Measurements from ENCODE around the gene TRABD2B.

DNA sequence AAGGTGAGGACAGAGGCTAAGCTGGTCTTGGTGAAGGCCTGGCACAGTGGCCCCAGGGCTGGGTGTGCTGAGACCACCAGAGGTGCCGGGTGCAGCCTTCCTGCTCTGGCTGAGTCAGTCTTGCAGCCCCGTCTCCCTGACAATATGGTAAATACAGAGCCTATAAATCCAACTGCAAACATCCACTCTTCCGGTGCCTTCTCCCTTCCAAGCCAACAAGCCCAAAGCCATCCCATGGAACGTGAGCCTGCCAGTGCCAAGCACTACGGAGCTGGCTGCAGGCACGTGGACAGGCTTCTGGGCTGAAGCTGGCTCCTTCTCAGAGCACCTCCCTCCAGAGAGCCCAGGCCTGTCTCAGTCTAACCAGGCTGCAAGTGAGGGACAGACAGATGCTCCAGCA, 70.0 kb downstream of the TRABD2B start:
- TF ChIP-seq, protein P1, sequence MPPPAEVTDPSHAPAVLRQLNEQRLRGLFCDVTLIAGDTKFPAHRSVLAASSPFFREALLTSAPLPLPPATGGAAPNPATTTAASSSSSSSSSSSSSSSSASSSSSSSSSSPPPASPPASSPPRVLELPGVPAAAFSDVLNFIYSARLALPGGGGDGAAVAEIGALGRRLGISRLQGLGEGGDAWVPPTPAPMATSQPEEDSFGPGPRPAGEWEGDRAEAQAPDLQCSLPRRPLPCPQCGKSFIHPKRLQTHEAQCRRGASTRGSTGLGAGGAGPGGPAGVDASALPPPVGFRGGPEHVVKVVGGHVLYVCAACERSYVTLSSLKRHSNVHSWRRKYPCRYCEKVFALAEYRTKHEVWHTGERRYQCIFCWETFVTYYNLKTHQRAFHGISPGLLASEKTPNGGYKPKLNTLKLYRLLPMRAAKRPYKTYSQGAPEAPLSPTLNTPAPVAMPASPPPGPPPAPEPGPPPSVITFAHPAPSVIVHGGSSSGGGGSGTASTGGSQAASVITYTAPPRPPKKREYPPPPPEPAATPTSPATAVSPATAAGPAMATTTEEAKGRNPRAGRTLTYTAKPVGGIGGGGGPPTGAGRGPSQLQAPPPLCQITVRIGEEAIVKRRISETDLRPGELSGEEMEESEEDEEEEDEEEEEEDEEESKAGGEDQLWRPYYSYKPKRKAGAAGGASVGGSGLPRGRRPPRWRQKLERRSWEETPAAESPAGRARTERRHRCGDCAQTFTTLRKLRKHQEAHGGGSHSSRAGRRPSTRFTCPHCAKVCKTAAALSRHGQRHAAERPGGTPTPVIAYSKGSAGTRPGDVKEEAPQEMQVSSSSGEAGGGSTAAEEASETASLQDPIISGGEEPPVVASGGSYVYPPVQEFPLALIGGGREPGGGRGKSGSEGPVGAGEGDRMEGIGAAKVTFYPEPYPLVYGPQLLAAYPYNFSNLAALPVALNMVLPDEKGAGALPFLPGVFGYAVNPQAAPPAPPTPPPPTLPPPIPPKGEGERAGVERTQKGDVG (CRISPR knock-in tag; IDR thresholded peaks at IDR 0.05; ENCODE audit: borderline replicate concordance) = no peak
- TF ChIP-seq, protein P2, sequence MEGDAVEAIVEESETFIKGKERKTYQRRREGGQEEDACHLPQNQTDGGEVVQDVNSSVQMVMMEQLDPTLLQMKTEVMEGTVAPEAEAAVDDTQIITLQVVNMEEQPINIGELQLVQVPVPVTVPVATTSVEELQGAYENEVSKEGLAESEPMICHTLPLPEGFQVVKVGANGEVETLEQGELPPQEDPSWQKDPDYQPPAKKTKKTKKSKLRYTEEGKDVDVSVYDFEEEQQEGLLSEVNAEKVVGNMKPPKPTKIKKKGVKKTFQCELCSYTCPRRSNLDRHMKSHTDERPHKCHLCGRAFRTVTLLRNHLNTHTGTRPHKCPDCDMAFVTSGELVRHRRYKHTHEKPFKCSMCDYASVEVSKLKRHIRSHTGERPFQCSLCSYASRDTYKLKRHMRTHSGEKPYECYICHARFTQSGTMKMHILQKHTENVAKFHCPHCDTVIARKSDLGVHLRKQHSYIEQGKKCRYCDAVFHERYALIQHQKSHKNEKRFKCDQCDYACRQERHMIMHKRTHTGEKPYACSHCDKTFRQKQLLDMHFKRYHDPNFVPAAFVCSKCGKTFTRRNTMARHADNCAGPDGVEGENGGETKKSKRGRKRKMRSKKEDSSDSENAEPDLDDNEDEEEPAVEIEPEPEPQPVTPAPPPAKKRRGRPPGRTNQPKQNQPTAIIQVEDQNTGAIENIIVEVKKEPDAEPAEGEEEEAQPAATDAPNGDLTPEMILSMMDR (CRISPR knock-in tag; IDR thresholded peaks at IDR 0.05) = no peak
- no peak for TF ChIP-seq KLF6 (CRISPR knock-in tag; IDR thresholded peaks at IDR 0.05)
- no peak for TF ChIP-seq YY1 (IDR thresholded peaks at IDR 0.05; ENCODE audit: insufficient read depth, insufficient replicate concordance, low read depth, low read length)
- TF ChIP-seq, protein P3, sequence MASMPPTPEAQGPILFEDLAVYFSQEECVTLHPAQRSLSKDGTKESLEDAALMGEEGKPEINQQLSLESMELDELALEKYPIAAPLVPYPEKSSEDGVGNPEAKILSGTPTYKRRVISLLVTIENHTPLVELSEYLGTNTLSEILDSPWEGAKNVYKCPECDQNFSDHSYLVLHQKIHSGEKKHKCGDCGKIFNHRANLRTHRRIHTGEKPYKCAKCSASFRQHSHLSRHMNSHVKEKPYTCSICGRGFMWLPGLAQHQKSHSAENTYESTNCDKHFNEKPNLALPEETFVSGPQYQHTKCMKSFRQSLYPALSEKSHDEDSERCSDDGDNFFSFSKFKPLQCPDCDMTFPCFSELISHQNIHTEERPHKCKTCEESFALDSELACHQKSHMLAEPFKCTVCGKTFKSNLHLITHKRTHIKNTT (CRISPR knock-in tag; IDR thresholded peaks at IDR 0.05) = no peak
- no peak for TF ChIP-seq ZNF670 (CRISPR knock-in tag; IDR thresholded peaks at IDR 0.05; ENCODE audit: borderline replicate concordance)
- no peak for TF ChIP-seq EZH2 (conservative IDR thresholded peaks at IDR 0.05; ENCODE audit: low read depth, low read length)
- no peak for TF ChIP-seq TBP (CRISPR knock-in tag; IDR thresholded peaks at IDR 0.05)
- TF ChIP-seq NR3C1 (CRISPR knock-in tag; IDR thresholded peaks at IDR 0.05) = no peak
- no peak for TF ChIP-seq ZBTB33 (CRISPR knock-in tag; IDR thresholded peaks at IDR 0.05)
